ENCODE results near the gene ALK.
A peak's percentile ranks its signal among the peaks of the same experiment; 100 is the strongest.

The ALK gene

GRCh38 chr2:29196792-29197788, 724.3 kb downstream of the ALK start:
- peak; percentile 51 for DNase-seq (ENCODE audit: low read depth)

DNA sequence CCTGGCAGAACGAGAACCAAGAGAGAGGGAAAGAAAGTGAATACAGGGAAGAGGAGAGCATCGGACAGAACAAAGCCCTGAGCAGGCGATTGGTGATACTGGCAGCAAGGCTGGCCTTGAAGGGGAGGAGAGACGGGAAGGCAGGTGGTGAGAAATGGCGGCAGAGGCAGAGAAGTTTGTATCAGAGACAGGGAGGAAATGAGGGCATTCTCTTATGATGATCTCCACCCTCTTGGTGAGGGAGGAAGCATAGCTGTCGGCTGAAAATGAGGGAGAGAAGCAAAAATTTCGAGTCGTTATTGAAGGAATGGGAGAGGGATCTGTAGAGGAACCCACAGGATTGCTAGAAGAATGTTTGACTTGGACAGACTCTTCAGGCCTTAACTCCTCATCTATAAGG, 725.6 kb downstream of the ALK start:
- DNase-seq (ENCODE audit: low read depth): no peak

- no peak for DNase-seq (ENCODE audit: low read depth)
Observed at GRCh38 chr2:29193681-29194080, 727.7 kb downstream of the ALK start.

GRCh38 chr2:29193111-29193510, 728.3 kb downstream of the ALK start:
- DNase-seq (ENCODE audit: low read depth): no peak

DNA sequence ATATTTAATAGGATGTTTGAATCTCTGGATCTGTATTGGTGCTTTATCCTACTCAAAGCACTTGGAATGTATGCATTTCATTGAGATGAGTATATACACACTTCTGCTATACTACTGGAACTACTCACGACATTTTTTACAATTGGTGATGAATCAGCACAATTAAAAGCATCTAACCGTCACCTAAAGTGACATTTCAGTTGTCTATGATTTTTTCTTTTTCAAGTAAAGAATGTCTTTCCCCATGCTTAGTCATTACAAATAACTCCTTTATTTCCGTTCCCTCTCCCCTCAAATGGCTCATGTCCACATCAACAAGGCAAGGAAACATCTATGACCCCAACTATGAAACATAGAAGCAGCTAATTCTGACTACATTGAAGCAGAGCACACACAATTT, 728.9 kb downstream of the ALK start:
- peak; percentile 64 for DNase-seq (ENCODE audit: low read depth)

DNA sequence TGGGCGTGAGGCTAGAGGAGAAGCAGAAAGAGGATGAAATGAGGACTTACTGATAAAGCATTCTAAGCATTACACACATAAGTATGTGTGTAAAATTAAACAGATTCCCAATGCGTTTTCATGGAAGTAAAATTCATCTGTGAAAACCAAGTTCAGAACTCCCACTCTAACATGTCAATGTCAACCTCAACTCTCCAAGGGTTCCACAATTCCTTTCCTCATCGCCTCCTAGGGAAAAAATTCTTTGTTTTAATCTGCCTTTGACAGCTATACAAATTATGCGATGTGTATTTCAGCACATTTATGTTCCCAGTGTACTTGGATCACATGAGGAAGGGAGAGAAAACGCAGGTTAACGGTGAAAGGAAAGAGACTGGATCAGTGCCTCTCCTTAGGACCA, 729.6 kb downstream of the ALK start:
- no peak for DNase-seq (ENCODE audit: low read depth)

DNA sequence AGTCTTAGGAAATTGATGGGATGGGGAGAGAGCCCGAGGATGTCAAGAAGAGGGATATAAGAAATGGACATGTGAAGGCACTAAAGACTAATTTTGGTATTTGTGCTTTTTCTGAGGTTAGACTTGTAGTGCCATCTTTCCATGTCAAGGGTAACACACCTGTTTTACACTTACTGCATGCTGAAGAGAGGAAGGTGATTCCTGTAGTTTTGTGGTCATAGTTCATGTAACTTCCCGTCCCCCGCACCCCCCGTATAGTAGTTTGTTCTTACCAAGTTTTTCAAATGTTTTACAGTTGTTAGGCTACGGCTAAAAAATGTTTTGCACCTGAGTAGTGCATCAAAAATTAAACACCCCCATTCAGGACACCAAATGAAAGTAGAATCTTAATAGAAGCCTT, 732.3 kb downstream of the ALK start:
- DNase-seq (ENCODE audit: low read depth): no peak

DNA sequence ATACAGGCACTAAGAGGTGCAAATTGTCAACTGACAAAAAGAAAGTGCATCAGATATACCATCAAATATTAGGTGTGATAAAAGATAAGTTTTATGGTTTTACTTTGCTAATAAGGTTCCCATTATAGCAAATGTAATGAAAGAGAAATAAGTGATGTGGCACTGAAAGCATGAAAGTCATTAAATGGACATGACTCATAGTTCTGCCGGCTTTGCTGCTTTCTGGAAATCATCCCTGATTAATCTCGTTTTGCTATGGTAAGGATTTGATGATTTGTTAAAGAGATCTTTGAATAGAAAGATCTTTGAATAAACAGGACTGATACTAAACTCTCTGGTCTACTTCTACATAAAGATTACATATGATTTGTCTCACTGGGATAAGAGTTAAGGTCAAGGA, 733.5 kb downstream of the ALK start:
- DNase-seq (ENCODE audit: low read depth): peak; percentile 62

DNA sequence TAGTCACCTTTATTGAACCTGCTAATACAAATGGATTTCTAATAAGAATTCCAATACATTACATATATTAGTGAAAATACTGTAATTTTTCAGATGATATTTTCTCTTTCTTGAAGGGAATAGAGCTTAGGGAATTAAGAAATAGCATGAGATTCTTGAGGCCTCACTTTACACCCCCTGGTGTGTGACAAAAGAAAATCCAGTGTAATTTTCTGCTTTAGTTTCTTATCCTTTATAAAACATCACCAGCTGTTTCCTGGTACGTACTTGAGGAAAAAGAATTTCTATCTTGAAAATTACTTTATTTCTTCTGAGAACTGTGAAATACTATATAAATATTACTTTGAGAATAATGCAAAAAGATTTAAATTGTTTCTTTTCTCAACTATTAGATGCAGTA, 734.6 kb downstream of the ALK start:
- DNase-seq (ENCODE audit: low read depth): no peak

- DNase-seq (ENCODE audit: low read depth): no peak
Observed at GRCh38 chr2:29184531-29184930, 736.9 kb downstream of the ALK start.

DNA sequence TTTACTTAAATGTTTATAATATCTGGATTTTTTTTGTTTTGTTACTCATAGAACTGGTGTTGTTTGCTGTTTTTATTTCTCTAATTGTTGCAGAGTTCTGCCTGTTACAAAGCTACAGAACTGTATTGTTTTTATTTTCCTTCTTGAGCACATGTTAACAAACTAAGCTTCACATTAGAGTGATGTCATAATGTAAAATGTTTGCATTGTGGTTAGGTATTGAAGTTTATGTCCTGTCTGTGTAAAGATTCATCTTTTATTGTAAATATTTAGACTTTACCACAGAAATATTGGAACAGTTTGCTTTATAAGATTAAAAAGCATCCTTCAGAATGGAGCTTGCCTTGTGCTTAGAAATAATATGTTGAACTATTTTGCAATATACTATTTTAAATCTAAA, 738.5 kb downstream of the ALK start:
- no peak for DNase-seq (ENCODE audit: low read depth)

DNA sequence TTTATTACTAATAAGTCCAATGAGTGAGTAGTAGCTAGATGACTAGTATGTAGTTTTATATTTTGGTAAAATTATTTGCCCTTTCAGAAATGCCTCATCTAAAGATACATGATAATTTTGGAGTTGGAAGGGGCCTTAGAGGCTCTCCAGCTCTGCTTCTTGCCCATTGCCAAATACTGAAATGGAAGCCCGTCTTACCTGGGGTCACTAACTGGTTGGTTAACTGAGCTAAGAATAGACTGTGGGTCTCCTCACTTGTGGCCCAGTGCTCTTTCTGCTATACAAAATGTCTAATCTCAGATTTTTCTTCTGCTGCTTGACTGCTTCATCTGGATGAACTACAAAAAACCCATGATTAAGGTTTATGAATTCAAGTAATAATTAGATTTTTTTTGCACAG, 739.1 kb downstream of the ALK start:
- no peak for DNase-seq (ENCODE audit: low read depth)

- DNase-seq (ENCODE audit: low read depth): no peak
Observed at GRCh38 chr2:29175338-29175737, 746.0 kb downstream of the ALK start.

- no peak for DNase-seq (ENCODE audit: low read depth)
Observed at GRCh38 chr2:29174937-29175336, 746.4 kb downstream of the ALK start.

DNA sequence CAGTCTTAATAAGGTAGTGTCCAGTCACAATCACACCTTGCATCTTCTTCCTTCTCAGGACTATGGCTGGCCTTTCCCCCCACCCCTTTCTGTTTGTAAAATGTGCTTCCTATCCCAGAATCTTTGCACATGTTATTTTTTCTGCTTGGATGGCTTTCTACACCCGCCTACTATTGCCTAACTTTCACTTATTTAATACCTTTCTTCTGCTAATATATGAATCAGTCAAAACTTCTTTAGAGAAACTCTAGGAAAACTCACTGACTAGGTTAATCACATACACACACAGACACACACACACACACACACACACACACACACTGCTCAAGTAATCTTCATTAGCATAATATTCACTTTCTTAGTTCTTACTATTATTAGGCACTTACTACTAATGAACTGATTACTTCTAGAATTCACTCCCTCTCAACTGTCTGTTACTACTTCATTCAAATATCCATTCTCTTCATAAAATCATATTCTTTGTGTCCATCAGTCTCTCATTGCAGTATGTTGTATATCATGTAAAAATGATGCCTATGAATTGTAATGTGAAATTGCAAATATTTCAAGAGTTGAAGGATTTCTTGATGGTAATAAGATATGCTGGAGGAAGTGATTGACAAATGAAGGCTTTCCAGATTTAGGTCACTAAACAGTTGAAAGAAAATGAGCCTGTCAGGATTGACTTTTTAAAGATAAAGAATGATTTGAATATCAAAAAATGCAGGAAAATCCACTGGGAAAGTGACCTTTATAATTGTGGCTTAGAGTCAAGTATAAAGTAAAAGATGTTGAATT, 754.9 kb downstream of the ALK start:
- peak; percentile 59 for DNase-seq (ENCODE audit: low read depth)

DNA sequence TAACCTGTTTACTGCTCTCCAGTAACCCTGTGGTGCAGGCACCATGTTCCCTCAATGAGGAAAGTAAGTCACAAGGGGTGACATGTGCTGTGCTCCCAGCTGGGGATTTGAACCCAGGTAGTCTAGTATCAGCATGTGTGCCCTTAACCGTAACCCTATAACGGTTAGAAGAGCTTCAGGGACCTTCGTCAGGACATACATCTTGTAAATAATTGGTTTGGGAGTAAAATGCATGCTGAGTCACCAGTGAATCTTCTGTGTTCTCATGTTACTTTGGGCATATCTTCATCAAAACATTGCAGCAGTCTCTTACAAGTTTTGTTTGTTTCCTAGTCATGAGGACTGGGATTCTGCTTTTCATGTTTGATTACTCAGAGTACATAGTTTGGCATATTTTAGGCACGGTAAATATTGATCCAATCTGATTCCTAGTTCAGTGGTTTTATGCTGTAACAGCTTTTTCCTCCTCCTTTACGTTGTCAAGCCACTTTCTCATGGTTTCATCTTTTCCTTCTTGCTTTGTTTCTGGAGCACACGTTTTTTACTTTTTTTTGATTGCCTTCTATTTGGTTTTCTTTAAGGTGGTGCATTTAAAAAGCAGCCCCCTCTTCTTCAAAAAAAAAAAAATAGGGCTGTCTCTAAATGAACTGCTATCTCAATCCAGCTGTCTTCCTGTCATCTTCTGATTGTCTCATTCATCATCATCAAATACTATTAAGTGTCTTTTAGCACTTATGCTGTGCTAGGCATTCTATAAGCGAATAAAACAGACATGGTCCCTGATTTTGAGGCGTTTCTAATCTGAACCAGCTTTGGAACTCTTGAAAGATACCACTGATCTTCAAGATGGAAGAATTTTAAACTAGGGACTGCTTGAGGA, 755.8 kb downstream of the ALK start:
- DNase-seq (ENCODE audit: low read depth): peak; percentile 95

GRCh38 chr2:29164091-29164846, 757.1 kb downstream of the ALK start:
- DNase-seq (ENCODE audit: low read depth): no peak

DNA sequence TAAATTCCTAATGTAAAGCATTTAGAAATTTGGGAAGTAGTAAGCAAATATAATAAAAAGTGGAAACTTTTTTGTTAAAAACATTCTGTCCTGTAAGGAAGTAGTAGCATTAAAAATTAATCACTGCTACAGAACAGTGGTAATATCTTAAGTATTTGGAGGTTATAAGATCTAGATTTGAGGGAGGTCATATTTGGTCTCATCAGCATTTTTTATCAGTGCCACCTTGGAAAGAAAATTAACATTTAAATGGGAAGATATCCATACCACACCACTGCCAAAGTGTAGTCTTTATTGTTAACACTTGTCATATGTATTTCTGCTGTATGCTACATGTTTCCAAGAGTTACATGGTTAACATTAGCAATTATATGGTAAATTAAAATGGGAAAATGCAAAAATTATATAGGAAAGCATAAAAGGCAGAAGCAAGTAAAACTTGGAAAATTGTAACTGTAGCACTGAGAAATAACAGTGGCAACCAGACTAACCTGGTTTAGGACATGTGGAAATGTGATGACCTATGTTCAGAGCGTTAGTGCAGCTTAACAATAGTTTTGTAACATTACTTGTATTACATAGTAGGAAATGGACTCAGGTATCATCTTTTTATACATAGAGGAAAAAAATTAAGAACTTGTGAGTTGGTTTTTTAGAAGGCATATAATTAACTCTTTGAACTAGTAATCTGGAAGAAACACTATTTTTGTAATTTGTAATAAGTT, 759.0 kb downstream of the ALK start:
- no peak for DNase-seq (ENCODE audit: low read depth)

DNA sequence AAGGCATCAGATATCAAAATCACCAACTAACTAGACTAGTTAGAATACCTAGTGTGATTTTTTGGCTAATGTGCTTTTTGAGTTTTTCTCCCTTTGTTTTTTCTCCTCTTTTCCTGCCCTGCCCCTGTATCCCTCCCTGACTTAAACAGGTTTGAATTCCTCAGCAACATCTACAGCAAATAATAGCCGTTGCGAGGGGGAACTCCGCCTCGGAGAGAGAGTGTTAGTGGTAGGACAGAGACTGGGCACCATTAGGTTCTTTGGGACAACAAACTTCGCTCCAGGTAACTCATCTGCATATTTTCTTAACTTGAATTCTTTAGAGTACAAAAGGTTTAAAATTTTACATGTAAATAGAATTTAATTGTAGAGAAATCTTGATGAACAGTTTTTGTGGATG, 761.2 kb downstream of the ALK start:
- DNase-seq (ENCODE audit: low read depth): no peak

DNA sequence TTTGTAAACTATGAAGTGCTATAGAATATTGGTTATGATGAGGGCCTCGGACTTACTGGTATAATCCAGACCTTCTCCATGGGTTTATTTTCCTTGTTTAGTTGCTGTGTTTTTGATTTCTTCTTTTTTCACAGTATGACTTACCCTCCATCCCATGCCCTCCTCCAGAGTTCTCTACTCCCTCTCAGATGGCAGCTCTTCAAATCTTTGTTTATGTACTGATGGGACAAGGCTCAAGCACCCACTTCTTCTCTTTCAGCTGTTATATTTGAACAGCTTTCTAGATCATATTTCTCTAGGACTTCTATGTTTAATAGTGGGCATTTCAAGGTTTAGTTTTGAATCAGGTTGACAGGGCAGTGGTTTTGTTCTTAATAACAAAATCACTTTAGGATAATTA, 762.3 kb downstream of the ALK start:
- DNase-seq (ENCODE audit: low read depth): no peak

- DNase-seq (ENCODE audit: low read depth): no peak
Observed at GRCh38 chr2:29157131-29157530, 764.3 kb downstream of the ALK start.
